RWPE1 (cell line): Measurements from ENCODE around the gene FKRP.

ENCODE experiments used
- CTCF ChIA-PET: fragments of 350-600 bp; sonication (Branson Sonifier 250); formaldehyde crosslinking; extraction: SDS; loops from one replicate; lab custom pipeline; 2021; lab: Yijun Ruan, JAX
- POLR2A ChIA-PET: fragments of 400-600 bp; formaldehyde crosslinking; extraction: SDS; loops from one replicate; lab custom pipeline; 2020; ENCODE audit warnings: antibody characterized with exemption; ENCODE audit not compliant: low non-redundant PET; lab: Yijun Ruan, JAX
- DNase-seq: peaks from one replicate; pipeline ENCODE4 v3.0.0; 2012; ENCODE audit warnings: low spot score
- H3K27ac ChIP-seq: fragments of 450-650 bp; 2 replicates; pipeline ENCODE4 v1.5.1; 2017
- TF ChIP-seq, protein P1 (sequence below): fragments of 450-650 bp; conservative IDR thresholded peaks from 2 replicates; pipeline ENCODE4 v1.5.1; 2017; ENCODE audit warnings: low read depth, mild to moderate bottlenecking

The FKRP gene

DNA sequence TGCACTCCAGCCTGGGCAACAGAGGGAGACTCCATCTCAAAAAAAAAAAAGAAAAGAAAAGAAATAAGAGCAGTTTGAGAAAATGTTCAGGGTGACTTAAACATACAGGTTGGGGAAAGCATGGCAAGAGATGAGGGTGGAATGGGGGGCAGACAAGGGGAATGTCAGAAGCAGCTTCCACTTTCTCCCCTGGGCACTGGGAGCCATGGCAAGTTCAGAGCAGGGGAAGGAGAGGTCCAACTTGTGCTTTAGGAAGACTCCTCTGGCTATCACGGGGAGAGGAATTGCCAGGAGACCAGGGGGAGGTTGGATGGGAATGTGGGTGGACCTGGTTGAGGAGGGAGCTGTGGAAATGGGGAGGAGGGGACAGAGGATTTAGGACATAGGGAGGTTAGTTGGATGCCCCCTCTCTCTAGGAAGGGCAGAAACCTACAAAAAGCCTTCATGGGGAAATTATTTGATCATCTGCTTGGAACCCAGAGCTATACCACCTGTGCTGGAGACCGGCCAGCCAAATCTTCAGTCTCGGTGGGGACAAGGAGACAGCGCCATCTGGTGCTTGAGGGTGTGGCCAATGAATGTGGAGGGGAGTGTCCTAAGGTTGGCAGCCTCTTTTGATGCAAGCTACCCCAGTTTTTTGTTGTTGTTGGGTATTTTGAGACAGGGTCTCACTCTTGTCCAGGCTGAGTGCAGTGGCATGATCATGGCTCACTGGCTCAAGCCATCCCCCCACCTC, 7.7 kb downstream of the FKRP start:
- ChIA-PET POLR2A (interaction anchor here (0.5 kb wide), 1 partner anchor 383 kb away, joined by 9 read pairs; no protein-coding TSS in a partner anchor), CTCF (interaction anchor here (0.6 to 1.4 kb wide), 5 partner anchors 13 to 1068 kb away, joined by 3 to 6 read pairs (median 4); no protein-coding TSS in a partner anchor)
- peak overlapping the region; percentile 73 for H3K27ac ChIP-seq
- no peak for DNase-seq
- TF ChIP-seq, protein P1, sequence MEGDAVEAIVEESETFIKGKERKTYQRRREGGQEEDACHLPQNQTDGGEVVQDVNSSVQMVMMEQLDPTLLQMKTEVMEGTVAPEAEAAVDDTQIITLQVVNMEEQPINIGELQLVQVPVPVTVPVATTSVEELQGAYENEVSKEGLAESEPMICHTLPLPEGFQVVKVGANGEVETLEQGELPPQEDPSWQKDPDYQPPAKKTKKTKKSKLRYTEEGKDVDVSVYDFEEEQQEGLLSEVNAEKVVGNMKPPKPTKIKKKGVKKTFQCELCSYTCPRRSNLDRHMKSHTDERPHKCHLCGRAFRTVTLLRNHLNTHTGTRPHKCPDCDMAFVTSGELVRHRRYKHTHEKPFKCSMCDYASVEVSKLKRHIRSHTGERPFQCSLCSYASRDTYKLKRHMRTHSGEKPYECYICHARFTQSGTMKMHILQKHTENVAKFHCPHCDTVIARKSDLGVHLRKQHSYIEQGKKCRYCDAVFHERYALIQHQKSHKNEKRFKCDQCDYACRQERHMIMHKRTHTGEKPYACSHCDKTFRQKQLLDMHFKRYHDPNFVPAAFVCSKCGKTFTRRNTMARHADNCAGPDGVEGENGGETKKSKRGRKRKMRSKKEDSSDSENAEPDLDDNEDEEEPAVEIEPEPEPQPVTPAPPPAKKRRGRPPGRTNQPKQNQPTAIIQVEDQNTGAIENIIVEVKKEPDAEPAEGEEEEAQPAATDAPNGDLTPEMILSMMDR: peak; percentile 38; the same call in 1 of the 2 replicates

DNA sequence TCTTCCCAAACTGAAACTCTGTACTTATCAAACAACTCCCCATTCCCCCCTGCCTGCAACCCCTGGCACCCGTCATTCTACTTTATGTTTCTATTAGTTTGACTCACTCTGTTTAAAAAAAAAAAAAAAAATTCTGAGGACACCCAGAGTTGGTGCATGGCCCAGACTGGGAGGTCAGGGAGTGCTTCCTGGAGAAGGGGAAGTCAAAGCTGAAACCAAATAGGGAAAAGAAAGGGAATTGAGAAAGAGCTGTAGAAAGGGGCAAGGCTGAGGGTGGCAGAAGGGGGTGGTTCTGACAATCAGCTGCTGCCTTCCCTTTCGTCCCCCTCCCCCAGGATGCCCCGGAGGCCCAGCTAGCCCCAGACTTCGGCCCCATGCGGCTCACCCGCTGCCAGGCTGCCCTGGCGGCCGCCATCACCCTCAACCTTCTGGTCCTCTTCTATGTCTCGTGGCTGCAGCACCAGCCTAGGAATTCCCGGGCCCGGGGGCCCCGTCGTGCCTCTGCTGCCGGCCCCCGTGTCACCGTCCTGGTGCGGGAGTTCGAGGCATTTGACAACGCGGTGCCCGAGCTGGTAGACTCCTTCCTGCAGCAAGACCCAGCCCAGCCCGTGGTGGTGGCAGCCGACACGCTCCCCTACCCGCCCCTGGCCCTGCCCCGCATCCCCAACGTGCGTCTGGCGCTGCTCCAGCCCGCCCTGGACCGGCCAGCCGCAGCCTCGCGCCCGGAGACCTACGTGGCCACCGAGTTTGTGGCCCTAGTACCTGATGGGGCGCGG, 9.4 kb downstream of the FKRP start:
- no peak for DNase-seq
- POLR2A ChIA-PET: interaction anchor here (0.6 to 0.7 kb wide), 2 partner anchors 33 to 1579 kb away, joined by 3 to 4 read pairs; no protein-coding TSS in a partner anchor
- H3K27ac ChIP-seq: peak overlapping the region; percentile 73
- TF ChIP-seq, protein P1: no peak
- CTCF ChIA-PET: interaction anchor here (0.7 kb wide), 2 partner anchors 26 to 95 kb away, joined by 4 to 10 read pairs; partner anchors contain the start of gene AP2S1

DNA sequence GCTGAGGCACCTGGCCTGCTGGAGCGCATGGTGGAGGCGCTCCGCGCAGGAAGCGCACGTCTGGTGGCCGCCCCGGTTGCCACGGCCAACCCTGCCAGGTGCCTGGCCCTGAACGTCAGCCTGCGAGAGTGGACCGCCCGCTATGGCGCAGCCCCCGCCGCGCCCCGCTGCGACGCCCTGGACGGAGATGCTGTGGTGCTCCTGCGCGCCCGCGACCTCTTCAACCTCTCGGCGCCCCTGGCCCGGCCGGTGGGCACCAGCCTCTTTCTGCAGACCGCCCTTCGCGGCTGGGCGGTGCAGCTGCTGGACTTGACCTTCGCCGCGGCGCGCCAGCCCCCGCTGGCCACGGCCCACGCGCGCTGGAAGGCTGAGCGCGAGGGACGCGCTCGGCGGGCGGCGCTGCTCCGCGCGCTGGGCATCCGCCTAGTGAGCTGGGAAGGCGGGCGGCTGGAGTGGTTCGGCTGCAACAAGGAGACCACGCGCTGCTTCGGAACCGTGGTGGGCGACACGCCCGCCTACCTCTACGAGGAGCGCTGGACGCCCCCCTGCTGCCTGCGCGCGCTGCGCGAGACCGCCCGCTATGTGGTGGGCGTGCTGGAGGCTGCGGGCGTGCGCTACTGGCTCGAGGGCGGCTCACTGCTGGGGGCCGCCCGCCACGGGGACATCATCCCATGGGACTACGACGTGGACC, 10.1 kb downstream of the FKRP start:
- TF ChIP-seq, protein P1: no peak
- ChIA-PET POLR2A (no interaction called here), CTCF (interaction anchor here (0.6 to 2.6 kb wide), 2 partner anchors 86 to 362 kb away, joined by 5 to 52 read pairs; no protein-coding TSS in a partner anchor)
- DNase-seq: no peak
- H3K27ac ChIP-seq: peak overlapping the region; percentile 73

DNA sequence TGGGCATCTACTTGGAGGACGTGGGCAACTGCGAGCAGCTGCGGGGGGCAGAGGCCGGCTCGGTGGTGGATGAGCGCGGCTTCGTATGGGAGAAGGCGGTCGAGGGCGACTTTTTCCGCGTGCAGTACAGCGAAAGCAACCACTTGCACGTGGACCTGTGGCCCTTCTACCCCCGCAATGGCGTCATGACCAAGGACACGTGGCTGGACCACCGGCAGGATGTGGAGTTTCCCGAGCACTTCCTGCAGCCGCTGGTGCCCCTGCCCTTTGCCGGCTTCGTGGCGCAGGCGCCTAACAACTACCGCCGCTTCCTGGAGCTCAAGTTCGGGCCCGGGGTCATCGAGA, 10.7 kb downstream of the FKRP start:
- H3K27ac ChIP-seq: peak overlapping the region; percentile 98; the same call in 1 of the 2 replicates
- ChIA-PET POLR2A (no interaction called here), CTCF (interaction anchor here (0.6 to 2.6 kb wide), 2 partner anchors 85 to 362 kb away, joined by 5 to 52 read pairs; no protein-coding TSS in a partner anchor)
- DNase-seq: no peak
- TF ChIP-seq, protein P1: no peak

DNA sequence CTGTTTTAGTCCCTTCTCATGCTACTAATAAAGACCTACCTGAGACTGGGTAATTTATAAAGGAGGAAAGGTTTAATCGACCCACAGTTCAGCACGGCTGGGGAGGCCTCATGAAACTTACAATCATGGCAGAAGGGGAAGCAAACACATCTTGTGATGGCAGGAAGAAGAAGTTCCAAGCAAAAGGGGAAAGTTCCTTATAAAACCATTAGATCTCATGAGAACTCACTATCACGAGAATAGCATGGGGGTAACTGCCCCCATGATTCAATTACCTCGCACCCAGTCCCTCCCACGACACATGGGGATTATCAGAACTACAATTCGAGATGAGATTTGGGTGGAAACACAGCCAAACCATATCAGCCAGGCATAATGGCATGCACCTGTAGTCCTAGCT, 13.3 kb downstream of the FKRP start:
- H3K27ac ChIP-seq: peak overlapping the region; percentile 98
- ChIA-PET POLR2A (interaction anchor here (0.7 kb wide), 1 partner anchor 81 kb away, joined by 4 read pairs; no protein-coding TSS in a partner anchor), CTCF (no interaction called here)
- no peak for DNase-seq
- TF ChIP-seq, protein P1: no peak
